Measurements from ENCODE around the gene NR6A1. TPM values are rescaled to one million over a fixed set of nuclear protein-coding genes. Genes with fewer than 3 reads are reported as not detected.
"Not testable (repeated sequence)": the region's sequence is repeated elsewhere in the genome, so short reads cannot be mapped to it uniquely, and the experiment has no call there.

NR6A1 gene
- total and polyA plus RNA-seq, 9 donors, result 0.29 to 1.7 (median 1.00) TPM

DNA sequence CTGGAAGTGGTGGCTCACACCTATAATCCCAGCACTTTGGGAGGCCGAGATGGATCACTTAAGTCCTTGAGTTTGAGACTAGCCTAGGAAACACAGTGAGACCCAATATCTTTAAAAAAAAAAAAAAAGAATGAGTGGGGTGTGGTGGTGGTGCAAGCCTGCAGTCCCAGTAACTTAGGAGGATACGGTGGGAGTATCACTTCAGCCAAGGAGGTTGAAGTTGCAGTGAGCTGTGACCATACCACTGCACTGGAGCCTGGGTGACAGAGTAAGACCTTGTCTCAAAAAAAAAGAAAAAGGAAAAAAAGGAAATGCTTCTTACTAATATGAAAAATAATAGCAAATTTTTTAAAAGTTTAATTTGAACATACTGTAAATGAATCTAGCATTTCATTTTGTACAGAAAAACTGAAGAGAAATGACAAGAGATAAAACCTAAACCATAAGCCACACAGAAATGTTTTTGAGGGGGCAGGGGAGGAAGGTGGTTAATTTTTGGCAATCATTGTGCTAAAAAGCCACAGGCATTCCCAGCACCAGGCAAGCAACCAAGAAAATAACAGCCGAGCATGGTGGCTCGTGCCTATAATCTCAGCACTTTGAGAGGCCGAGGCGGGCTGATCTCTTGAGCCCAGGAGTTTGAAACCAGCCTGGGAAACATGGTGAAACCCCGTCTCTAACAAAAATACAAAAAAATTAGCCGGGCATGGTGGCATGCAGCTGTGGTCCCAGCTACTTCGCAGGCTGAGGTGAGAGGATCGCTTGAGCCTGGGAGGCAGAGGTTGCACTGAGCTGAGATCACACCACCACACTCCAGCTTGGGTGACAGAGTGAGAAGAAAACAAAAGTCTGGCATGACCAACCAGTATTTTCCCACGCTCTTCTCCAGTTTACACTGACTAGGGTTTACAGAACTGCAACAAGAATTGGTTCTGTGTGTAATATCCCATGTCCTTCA is 149.5 kb downstream of the NR6A1 start:
- intact Hi-C loops (cut with DNase I), result loop anchor here in 1 of 4 donors (5.0 kb wide), 1 partner anchor 91 kb away; no protein-coding TSS in a partner anchor
- Histone ChIP-seq H3K36me3 (no peaks in the 10 kb centered on the region), H3K4me1 (ENCODE audit: insufficient read depth) (no peaks in the 10 kb centered on the region), H3K27me3 (no peaks in the 10 kb centered on the region), H3K9me3 (no peaks in the 10 kb centered on the region), H3K4me3 (no peak overlapping the region), H3K27ac (no peak overlapping the region)
- TF ChIP-seq POLR2A (IDR thresholded peaks at IDR 0.05), result no peak
- WGBS, 3 donors, result 51 to 61% (median 52%) methylated on average over 11 of the region's 11 CpGs
- no peak for DNase-seq

DNA sequence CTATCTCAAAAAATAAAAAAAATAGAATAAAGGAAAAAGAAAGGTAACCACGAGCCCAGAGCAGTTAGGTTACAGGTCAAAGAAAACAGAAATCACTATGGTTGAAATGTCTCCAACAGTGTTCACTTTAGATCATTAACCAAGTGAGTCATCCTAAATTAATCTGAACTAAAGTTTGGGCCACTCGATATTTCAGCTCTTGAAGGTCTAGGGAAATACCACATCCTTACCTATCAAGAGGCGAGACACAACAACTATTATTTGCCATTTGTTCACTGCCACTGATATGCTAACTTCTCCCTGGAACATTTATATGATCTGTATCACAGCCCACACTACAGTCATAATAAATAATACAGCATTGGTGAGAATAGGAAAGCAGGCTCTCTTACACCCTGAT is 152.6 kb downstream of the NR6A1 start:
- Histone ChIP-seq H3K4me1 (ENCODE audit: insufficient read depth) (no peaks in the 10 kb centered on the region), H3K4me3 (no peak overlapping the region), H3K9me3 (no peaks in the 10 kb centered on the region), H3K27ac (no peak overlapping the region), H3K27me3 (no peaks in the 10 kb centered on the region), H3K36me3 (no peaks in the 10 kb centered on the region)
- WGBS, 3 donors, result 53 to 57% (median 56%) methylated on average over 3 of the region's 3 CpGs
- intact Hi-C loops (cut with DNase I), result loop anchor here in 3 of 4 donors (5.0 to 10.0 kb wide), 3 partner anchors 94 to 236 kb away; partner anchors contain the start of gene WDR38 (in 1 of the 3)
- no peak for DNase-seq
- TF ChIP-seq EP300 (IDR thresholded peaks at IDR 0.05), result no peak
- TF ChIP-seq POLR2A (IDR thresholded peaks at IDR 0.05), result no peak
- TF ChIP-seq, protein P1, sequence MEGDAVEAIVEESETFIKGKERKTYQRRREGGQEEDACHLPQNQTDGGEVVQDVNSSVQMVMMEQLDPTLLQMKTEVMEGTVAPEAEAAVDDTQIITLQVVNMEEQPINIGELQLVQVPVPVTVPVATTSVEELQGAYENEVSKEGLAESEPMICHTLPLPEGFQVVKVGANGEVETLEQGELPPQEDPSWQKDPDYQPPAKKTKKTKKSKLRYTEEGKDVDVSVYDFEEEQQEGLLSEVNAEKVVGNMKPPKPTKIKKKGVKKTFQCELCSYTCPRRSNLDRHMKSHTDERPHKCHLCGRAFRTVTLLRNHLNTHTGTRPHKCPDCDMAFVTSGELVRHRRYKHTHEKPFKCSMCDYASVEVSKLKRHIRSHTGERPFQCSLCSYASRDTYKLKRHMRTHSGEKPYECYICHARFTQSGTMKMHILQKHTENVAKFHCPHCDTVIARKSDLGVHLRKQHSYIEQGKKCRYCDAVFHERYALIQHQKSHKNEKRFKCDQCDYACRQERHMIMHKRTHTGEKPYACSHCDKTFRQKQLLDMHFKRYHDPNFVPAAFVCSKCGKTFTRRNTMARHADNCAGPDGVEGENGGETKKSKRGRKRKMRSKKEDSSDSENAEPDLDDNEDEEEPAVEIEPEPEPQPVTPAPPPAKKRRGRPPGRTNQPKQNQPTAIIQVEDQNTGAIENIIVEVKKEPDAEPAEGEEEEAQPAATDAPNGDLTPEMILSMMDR (IDR thresholded peaks at IDR 0.05), result no peak

DNA sequence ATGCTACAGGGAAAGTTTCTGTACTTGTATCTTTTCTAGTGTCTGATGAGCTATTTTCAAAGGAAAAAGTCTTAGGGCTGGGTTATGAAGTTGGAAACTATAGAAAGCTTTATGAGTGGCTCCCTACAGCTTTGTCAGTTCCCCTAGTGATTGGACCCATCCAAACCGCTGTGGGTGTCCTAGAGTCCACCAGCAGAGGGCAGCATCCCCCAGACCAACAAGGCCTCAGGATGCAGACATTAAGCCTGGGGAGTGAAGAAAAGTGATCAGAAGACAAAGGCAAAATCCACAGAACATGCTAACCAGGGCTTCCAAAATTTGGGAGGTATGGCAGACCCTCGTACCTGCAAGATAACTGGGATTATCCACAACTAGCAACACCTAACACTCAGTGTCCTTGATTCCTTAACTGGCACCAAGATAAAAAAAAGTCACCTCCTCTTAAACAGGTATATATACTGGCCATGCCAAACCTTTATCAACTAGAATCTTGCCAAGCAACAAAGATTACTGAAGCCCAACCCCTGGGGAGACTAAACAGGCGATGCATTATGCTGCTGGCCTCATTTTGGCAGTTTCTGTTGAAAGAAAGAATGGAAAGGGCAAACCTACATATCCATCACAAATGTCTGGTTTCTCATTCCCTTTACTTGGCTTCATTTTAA is 153.5 kb downstream of the NR6A1 start:
- Histone ChIP-seq H3K36me3 (no peaks in the 10 kb centered on the region), H3K4me1 (ENCODE audit: insufficient read depth) (no peaks in the 10 kb centered on the region), H3K4me3 (no peak overlapping the region), H3K27ac (no peak overlapping the region), H3K9me3 (no peaks in the 10 kb centered on the region), H3K27me3 (no peaks in the 10 kb centered on the region)
- peak; percentile 55 to 83 (median 73) for DNase-seq
- TF ChIP-seq, protein P1 (IDR thresholded peaks at IDR 0.05), result peak; percentile 59 to 66 (median 59)
- no peak for TF ChIP-seq POLR2A (IDR thresholded peaks at IDR 0.05)
- WGBS, 3 donors, result 21 to 29% (median 24%) methylated on average over 3 of the region's 3 CpGs
- intact Hi-C loops (cut with DNase I), result loop anchor here in 3 of 4 donors (2.0 to 10.0 kb wide), 4 partner anchors 91 to 237 kb away; partner anchors contain the start of gene WDR38 (in 1 of the 3)

DNA sequence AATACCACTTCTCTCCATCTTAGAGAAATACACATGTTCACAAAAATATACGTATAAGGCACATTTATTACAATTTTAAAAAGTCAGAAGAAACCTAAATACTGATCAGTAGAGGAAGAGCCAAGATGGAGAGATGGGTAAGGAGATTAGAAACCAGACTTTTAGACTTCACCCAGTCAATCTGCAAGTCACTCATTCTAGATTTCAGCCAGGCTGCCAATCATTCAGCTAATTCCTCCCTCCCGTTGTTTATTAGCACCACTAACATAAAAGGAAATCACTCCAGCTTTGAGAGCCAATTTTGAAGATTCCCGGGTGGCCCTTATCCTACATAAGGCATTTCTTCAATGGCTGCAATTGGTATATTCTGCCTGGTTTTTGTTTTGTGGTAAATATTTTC is 154.2 kb downstream of the NR6A1 start:
- H3K27me3 ChIP-seq, result no peaks in the 10 kb centered on the region
- H3K27ac ChIP-seq, result no peak overlapping the region
- WGBS, 3 donors, result 68 to 71% (median 70%) methylated on average over 3 of the region's 3 CpGs
- no peaks in the 10 kb centered on the region for H3K36me3 ChIP-seq
- no peaks in the 10 kb centered on the region for H3K4me1 ChIP-seq (ENCODE audit: insufficient read depth)
- H3K9me3 ChIP-seq, result no peaks in the 10 kb centered on the region
- intact Hi-C loops (cut with DNase I), result loop anchor here in 3 of 4 donors (2.0 to 10.0 kb wide), 4 partner anchors 92 to 238 kb away; partner anchors contain the start of gene WDR38 (in 1 of the 3)
- H3K4me3 ChIP-seq, result no peak overlapping the region
- TF ChIP-seq EP300 (IDR thresholded peaks at IDR 0.05) (no peak), POLR2A (IDR thresholded peaks at IDR 0.05) (no peak)
- TF ChIP-seq, protein P1 (IDR thresholded peaks at IDR 0.05), result no peak
- DNase-seq, result no peak

DNA sequence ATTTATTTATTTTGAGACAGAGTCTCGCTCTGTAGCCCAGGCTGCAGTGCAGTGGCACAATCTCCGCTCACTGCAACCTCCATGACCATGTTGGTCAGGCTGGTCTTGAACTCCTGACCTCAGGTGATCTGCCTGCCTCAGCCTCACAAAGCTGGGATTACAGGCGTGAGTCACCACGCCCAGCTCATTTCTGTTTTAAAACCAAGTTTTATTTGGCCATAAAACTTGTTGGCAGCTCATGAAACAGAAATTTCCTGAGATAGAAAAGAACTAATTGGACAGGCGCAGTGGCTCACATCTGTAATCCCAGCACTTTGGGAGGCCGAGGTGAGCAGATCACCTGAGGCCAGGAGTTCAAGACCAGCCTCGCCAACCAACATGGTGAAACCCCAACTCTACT is 155.3 kb downstream of the NR6A1 start:
- H3K27me3 ChIP-seq; H3K36me3 ChIP-seq; H3K4me1 ChIP-seq (ENCODE audit: insufficient read depth); H3K4me3 ChIP-seq; H3K9me3 ChIP-seq; H3K27ac ChIP-seq; DNase-seq: not testable (repeated sequence)
- intact Hi-C loops (cut with DNase I), result loop anchor here in 3 of 4 donors (2.0 to 10.0 kb wide), 4 partner anchors 93 to 239 kb away; partner anchors contain the start of gene WDR38 (in 1 of the 3)
- WGBS, 3 donors, result 89 to 91% (median 90%) methylated on average over 7 of the region's 7 CpGs

Measured in ovary (tissue), 9 donors.